Measurements from ENCODE around the gene NCOA1.

NCOA1 gene

DNA sequence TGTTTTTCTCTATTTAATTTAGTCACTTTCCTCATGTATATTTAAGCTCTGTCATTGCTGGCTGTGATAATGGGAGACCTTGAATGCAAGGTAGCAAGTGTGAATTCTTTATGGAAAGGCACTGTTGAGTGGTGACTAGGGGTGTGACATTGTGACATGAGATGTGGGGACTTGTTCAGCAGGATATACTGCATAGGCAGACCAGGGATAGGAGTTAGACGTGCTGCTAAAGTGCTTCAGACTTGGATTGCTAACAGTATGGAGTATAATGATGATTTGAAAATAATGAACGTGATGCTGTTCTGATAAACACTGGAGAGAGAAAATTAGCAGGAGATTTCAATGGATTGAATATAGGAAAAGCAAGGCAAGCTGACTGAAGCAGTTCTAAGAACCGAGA, 135.1 kb downstream of the NCOA1 start:
- no peak for DNase-seq (ENCODE audit: low read depth)
- no peak overlapping the region for H3K4me3 ChIP-seq (ENCODE audit: low read length)
- TF ChIP-seq, protein P1, sequence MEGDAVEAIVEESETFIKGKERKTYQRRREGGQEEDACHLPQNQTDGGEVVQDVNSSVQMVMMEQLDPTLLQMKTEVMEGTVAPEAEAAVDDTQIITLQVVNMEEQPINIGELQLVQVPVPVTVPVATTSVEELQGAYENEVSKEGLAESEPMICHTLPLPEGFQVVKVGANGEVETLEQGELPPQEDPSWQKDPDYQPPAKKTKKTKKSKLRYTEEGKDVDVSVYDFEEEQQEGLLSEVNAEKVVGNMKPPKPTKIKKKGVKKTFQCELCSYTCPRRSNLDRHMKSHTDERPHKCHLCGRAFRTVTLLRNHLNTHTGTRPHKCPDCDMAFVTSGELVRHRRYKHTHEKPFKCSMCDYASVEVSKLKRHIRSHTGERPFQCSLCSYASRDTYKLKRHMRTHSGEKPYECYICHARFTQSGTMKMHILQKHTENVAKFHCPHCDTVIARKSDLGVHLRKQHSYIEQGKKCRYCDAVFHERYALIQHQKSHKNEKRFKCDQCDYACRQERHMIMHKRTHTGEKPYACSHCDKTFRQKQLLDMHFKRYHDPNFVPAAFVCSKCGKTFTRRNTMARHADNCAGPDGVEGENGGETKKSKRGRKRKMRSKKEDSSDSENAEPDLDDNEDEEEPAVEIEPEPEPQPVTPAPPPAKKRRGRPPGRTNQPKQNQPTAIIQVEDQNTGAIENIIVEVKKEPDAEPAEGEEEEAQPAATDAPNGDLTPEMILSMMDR (conservative IDR thresholded peaks at IDR 0.05; ENCODE audit: low read length), result no peak

DNA sequence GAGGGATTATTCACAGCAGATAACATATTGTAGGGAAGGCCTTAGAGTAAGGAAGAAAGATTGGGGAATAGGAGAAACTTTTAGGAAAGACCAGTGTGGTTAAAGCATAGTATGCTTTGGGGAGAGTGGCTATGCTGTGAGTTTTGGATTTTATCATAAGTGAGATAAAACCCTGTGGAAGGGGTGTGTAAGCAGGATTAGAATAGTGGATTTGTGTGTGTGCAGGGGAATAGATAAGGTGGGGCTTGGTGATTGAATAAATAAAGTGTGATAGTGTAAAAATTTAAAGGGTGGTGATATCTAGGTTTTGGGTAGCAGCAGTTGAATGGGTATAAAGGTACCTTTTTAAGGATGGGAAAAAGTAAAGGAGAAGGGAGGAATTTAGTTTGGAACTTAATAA, 137.7 kb downstream of the NCOA1 start:
- no peak for DNase-seq (ENCODE audit: low read depth)
- H3K4me3 ChIP-seq (ENCODE audit: low read length), result no peak overlapping the region
- TF ChIP-seq, protein P1 (conservative IDR thresholded peaks at IDR 0.05; ENCODE audit: low read length), result no peak

DNA sequence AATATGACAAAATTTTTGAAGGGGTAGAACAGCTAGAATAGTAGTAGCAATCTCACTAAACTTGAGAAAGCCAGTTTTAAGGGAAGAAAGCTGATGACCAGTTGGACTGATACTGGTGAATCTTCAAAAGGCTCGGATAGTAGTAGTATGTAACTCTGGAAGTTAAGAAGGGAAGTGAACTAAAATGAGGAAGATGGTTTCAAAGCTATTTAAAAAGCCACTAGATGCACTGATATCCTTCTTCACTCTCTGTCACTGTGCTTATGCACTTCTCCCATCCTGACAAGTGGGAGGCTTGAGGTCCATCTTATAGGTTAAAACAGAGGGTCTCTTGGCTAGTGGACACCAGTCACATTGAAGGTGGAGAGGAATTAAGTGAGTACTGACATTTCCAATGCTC, 141.1 kb downstream of the NCOA1 start:
- TF ChIP-seq, protein P1 (conservative IDR thresholded peaks at IDR 0.05; ENCODE audit: low read length), result no peak
- no peak overlapping the region for H3K4me3 ChIP-seq (ENCODE audit: low read length)
- DNase-seq (ENCODE audit: low read depth), result no peak

DNA sequence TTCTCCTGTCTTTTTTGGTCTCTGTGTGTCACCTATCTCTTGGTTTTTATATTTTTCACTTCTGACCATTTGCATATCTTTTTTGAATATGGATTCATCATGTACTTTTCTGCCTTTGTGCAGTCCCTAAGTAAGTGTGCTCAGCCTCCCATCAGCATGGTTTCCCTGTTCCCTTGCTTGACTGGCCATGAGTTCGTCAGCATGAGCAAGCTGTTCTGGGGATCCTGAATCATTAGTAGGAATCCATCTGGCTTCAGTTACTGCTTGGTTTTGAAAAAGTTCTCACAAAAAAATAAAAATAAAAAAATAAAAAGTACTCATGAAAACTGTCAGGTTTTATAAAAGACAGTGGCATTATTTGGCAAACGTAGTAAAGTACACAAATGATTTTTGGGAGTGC, 144.1 kb downstream of the NCOA1 start:
- no peak overlapping the region for H3K4me3 ChIP-seq (ENCODE audit: low read length)
- peak; percentile 70 for DNase-seq (ENCODE audit: low read depth)
- TF ChIP-seq, protein P1 (conservative IDR thresholded peaks at IDR 0.05; ENCODE audit: low read length), result no peak

DNA sequence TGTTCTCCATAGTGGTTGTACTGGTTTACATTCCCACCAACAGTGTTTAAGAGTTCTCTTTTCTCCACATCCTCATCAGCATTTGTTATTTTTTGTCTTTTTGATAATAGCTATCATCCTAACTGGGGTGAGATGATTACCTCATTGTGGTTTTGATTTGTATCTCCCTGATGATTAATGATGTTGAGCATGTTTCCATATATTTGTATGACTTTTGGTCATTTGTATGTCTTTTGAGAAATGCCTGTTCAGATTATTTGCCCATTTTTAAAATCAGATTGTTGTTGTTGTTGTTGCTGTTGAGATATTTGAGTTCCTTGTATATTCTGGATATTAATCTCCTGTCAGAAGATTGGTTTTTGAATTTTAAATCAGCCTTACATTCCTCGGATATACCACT, 147.5 kb downstream of the NCOA1 start:
- TF ChIP-seq, protein P1 (conservative IDR thresholded peaks at IDR 0.05; ENCODE audit: low read length), result no peak
- no peak overlapping the region for H3K4me3 ChIP-seq (ENCODE audit: low read length)
- no peak for DNase-seq (ENCODE audit: low read depth)

DNA sequence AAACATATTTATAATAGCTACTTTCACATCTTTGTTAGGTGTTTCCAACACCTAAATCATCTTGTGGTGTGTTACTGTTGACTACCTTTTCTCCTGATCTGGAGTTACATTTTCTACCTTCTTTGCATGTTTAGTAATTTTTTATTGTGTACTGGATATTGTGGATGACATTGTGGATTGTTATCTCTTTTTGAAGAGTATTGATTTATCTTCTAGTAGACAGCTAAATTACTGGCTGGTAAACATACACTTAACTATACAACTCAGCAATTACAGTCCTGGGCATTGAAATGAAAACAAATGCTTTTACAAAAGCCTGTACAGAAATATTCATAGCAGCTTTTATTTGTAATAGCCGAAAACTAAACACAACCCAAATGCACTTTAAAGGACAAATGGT, 151.3 kb downstream of the NCOA1 start:
- H3K4me3 ChIP-seq (ENCODE audit: low read length), result no peak overlapping the region
- DNase-seq (ENCODE audit: low read depth), result no peak
- TF ChIP-seq, protein P1 (conservative IDR thresholded peaks at IDR 0.05; ENCODE audit: low read length), result no peak

DNA sequence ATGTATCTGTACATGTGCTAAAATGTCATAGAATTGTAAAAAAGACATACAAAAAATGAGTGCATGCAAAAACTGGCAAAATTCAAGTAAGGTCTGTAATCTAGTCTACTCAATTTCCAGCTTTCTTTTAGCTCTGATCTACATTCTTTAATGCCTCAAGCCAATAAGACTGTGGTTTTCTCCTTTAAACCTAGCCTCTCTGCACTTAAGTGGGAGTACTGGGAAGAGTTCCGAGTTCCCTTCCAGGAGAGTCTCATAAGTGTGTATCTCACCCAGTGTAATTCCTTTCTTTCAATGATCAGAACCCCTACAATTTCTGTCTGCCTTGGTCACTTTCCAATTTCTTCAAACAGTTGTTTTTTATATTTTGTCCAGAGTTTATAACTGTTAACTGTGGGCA, 152.0 kb downstream of the NCOA1 start:
- TF ChIP-seq, protein P1 (conservative IDR thresholded peaks at IDR 0.05; ENCODE audit: low read length), result no peak
- H3K4me3 ChIP-seq (ENCODE audit: low read length), result no peak overlapping the region
- DNase-seq (ENCODE audit: low read depth), result no peak
